NCI-H2107 treated with DMSO at 0.1 percent for 48 hours (cell line): Measurements from ENCODE around the gene DBET.
"Not testable (repeated sequence)": the region's sequence is repeated elsewhere in the genome, so short reads cannot be mapped to it uniquely, and the experiment has no call there.

Source experiments
- DNase-seq: peaks from one replicate; lab custom pipeline; 2025; ENCODE audit not compliant: unreplicated experiment; lab: John Stamatoyannopoulos, UW

Gene DBET

GRCh38 chr4:190064342-190064741, at the start of gene DBET:
DBET (plus strand) TSS chr4:190064502.
- DNase-seq, result not testable (repeated sequence)

GRCh38 chr4:190014771-190015537, 49.3 kb upstream of the DBET start:
- DNase-seq, result no peak

GRCh38 chr4:190015538-190016368, 48.5 kb upstream of the DBET start:
- no peak for DNase-seq

GRCh38 chr4:190016369-190017289, 47.7 kb upstream of the DBET start:
- DNase-seq, result no peak

DNA sequence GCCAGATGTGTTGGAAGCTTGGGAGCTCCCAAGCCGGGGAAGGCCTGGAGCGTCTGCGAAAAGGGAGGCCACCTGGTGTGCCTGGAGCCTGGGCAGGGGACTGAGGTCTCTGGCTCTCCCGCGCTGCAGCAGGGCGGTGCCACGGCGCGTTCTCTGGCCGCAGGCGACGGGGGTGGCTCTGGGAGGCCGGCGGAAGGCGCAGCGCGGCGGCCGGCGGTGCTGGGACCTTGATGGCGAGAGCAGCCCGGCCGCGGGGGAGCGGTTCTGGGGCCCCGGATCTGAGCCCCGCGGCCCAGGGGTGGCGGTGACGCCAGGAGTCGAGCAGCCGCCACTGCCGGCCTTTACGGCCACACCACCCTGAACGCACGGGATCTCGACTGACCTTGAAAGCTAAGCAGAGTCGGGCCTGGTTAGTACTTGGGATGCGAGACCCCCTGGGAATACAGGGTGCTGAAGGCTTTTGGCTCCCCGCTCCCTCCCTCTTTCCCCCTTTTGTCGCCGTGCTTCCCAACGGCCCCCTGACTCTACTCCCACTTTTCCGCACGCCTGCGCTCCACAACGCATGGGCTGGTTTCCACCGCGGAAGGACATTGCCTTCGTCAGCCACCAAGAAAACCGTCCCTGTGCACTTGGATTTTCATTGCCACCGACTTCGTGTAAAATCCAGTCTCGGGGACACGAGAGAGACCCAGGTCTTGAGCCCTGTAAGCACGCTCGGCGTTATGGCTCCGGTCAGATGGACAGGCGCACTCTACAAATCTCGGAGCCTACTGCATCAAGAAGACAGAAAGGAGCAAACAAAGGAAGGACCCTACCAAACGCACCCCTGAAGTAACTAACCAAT, 46.7 kb upstream of the DBET start:
- DNase-seq, result no peak

- no peak for DNase-seq
Observed at GRCh38 chr4:190018201-190018920, 45.9 kb upstream of the DBET start.

DNA sequence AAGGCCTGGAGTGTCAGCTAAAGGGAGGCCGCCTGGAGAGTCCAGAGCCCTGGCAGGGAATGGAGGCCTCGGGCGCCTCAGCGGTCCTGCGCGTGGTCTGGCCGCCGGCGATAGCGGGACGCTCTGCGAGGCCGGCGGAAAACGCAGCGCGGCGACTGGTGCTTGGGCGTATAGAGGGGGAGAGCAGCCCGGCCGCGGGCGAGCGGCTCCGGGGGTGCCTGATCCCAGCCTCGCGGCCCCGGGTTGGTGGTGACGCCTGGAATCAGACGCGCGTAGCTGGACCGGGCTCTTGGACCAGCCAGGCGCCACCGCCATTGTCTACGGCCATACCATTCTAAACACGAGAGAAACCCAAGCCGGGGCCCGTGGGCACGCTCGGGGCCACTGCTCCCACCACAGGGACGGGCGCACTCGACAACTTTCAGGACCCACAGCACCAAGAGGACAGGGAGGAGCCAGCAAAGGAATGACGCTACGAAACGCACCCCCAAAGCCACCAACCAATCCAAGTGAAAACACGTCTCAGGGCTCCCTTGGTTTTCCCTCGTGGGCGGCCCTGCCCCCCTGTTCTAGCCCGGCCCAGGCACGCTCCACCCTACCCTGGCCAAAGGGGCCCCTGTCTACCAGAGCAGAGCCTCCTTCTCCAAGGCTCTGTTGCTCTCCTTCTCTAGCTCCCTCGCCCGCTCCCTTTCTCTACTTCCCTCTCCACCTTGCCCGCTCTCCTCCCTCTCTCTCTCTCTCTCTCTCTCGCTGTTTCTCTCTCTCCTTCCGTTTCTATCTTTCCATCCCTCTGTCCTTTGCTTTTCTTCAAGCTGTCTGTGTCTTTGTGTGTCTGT, 45.1 kb upstream of the DBET start:
- DNase-seq, result no peak

DNA sequence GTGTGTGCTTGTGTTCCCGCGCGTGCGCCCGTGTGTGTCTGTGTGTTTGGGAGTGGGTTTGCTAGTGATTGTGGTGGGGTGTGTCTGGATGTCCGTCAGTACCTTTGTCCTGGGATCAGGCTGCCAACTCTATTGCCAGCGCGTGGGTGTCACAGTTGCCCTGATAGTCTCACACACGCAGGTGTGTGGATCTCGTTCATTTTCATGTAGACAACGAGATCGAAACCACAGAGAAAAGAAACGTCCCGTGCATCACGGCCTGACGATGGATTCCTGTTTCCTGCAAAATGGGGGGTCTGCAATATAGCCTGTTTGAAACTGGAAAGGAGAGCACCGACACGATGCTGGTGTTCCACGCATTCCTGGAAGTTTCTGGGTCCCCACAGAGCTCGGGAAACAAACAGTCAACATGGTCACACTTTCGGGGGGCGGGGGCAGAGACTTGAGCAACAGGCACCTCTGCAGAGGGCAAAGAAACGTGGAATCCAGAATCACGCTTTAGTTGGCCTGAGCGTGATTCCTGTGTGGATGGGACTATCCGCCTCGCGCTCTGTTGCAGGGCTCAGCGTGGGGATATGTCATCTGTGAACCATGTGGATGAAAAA, 44.3 kb upstream of the DBET start:
- not testable (repeated sequence) for DNase-seq

GRCh38 chr4:190020790-190021717, 43.2 kb upstream of the DBET start:
- DNase-seq, result no peak

DNA sequence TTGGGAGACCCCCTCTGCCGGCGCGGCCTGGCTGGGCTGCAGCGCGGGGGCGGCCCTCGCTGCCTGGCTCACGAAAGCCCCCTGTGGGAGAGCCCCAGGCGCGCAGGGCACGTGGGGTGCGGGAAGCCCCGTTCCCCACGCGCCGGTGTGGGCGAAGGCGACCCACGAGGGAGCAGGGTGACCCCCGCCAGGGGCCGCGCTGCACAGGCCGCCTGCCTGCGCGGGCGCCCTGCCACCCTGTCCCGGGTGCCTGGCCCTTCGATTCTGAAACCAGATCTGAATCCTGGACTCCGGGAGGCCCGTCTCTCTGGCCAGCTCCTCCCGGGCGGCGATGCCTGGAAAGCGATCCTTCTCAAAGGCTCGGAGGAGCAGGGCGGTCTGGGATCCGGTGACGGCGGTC, 42.3 kb upstream of the DBET start:
- DNase-seq, result not testable (repeated sequence)

DNA sequence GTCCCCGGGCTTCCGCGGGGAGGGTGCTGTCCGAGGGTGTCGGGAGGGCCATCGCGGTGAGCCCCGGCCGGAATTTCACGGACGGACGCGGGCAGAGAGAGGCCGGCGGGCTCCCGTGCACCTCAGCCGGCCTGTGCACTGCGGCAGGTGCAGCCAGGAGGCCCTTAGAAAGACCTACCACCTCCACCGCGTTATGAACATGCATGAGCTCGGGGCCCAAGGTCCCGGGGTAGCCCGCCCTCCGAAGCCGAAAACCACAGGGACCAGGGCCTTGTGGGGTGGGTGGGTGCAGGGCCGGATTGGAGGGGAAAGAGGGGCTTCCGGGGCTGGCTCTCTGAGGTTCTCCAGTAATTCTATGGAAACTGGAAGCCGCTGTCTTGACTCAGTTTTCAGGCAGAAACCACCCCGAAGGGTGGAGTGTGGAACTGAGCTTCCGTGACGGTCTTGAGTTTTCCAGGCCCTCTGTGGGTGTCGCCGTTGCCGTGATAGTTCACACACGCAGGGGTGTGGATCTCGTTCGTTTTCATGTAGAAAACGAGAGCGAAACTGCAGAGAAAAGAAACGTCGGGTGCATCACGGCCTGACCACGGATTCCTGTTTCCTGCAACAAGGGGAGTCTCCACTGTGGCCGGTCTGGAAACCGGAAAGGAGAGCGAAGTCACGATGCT, 41.6 kb upstream of the DBET start:
- DNase-seq, result not testable (repeated sequence)

DNA sequence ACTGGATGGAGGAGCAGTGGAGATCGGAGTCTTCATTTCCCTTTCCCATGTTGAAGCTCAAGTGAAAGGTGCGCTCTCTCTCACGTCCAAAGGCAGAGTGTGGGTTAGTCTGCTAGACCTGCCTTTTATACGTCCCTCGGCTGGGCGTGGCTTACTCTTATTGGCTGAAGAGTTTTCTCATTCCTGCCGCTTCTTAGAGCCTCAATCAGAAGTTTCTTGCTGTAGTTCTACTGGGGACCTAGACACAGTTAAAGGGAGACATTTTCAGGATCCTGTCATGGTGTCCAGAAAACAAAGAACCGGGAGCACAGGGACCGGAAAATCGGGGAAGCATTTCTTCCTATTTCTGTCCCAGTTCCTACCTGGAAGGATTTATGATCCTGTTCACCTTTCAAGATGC, 37.1 kb upstream of the DBET start, which contains the start of gene FRG2:
Gene FRG2 (minus strand): TSS at position 101 of the 400 bp plus-strand sequence. CDS start 52 bp downstream, at position 49.
- DNase-seq, result not testable (repeated sequence)

- DNase-seq, result not testable (repeated sequence)
Observed at GRCh38 chr4:190031264-190031663, 33.0 kb upstream of the DBET start.

GRCh38 chr4:190037704-190038388, 26.5 kb upstream of the DBET start:
- DNase-seq, result not testable (repeated sequence)

DNA sequence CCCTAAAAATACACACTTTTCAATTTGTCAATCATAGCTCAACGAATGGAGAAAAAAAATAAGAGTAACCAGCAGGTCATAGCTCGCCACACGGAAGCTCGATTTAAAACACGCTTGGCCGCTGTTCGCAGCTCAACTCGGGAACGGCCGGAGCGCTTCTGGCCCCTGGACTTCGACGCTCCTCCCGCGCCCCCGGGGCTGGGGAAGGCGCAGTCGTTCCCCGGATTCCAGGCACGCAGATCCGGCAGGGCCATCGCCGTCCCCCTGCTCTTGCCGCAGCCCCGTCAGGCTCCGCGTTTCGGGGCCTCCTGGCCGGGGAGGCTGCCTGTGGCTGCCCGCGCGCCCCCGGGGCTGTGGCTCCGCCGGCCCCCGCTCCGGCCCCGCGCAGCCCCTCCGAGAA, 23.4 kb upstream of the DBET start:
- DNase-seq, result not testable (repeated sequence)

- not testable (repeated sequence) for DNase-seq
Observed at GRCh38 chr4:190047627-190048026, 16.7 kb upstream of the DBET start.
